Measurements from ENCODE around the gene HPCAL1.

HPCAL1 gene

DNA sequence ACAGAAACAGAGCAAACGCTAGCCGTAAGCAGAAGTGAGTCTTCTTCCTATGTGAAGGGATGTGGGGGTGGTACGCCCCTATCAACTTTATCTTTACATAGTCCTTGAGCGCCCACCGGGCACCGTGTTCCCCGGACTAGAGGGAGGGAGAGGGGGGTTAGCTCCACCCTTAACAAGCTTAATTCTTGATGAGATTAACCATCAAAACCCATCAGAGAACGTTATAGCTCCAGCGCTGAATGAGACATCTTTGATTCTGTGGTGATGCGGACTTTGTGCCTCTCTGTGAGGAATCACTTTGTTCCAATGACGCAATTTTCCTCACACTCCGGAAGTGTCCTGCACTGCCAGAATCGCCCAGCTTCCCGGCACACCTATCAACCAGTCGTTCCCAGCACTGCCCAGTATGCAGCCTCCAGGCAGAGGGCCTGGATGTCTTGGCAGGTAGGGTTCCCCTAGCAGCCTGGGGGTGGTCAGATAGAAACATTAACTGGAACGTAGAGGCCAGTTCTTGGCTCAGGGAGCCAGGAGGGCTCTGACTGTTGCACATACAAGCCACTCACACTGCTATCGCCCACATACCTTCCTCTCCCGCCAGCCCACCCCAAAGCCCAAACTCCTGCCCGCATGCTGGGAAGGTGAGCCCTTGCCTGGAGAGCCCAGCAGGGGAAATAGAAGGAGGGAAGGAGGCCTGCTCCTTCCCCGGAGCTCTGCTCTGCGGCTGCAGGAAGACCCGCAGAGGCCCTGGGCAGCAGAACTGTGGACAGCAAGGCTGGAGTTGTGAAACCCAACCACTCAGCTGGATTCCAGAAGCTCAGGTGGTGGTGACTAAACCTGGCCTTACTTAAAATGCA lies 147.4 kb downstream of the HPCAL1 start:
- ChIA-PET CTCF (interaction anchor here (0.6 kb wide), 1 partner anchor 210 kb away, joined by 3 read pairs; no protein-coding TSS in a partner anchor), POLR2A (ENCODE audit: low non-redundant PET) (no interaction called here)
- TF ChIP-seq, protein P1, sequence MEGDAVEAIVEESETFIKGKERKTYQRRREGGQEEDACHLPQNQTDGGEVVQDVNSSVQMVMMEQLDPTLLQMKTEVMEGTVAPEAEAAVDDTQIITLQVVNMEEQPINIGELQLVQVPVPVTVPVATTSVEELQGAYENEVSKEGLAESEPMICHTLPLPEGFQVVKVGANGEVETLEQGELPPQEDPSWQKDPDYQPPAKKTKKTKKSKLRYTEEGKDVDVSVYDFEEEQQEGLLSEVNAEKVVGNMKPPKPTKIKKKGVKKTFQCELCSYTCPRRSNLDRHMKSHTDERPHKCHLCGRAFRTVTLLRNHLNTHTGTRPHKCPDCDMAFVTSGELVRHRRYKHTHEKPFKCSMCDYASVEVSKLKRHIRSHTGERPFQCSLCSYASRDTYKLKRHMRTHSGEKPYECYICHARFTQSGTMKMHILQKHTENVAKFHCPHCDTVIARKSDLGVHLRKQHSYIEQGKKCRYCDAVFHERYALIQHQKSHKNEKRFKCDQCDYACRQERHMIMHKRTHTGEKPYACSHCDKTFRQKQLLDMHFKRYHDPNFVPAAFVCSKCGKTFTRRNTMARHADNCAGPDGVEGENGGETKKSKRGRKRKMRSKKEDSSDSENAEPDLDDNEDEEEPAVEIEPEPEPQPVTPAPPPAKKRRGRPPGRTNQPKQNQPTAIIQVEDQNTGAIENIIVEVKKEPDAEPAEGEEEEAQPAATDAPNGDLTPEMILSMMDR (conservative IDR thresholded peaks at IDR 0.05; ENCODE audit: low read depth), result no peak
- DNase-seq (ENCODE audit: low spot score), result no peak
- H3K27ac ChIP-seq, result peak overlapping the region; percentile 96

DNA sequence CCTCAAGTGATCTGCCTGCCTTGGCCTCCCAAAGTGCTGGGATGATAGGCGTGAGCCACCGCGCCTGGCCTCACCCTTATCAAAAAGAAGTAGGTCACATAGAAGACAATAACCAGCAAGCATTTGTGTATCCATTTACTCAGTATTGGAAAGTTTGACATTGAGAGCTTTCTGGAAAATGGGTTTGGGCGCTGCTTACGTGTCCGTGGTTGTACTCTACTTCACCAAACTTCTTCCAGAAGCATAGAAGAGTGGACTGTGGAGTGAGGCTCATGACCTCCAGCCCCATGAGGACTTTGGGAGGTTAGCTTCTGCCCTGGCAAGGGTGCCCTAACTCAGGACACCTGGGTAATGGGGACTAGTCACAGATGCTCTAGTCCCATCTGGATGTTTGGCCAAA lies 149.1 kb downstream of the HPCAL1 start:
- DNase-seq (ENCODE audit: low spot score), result no peak
- ChIA-PET CTCF (interaction anchor here (0.6 to 1.2 kb wide), 3 partner anchors 17 to 1312 kb away, joined by 3 to 4 read pairs (median 3); no protein-coding TSS in a partner anchor), POLR2A (ENCODE audit: low non-redundant PET) (interaction anchor here (0.6 to 0.7 kb wide), 2 partner anchors 72 to 154 kb away, joined by 3 to 5 read pairs; no protein-coding TSS in a partner anchor)
- H3K27ac ChIP-seq, result peak overlapping the region; percentile 96
- TF ChIP-seq, protein P1 (conservative IDR thresholded peaks at IDR 0.05; ENCODE audit: low read depth), result no peak

GRCh38 chr2:10452312-10452711 lies 149.6 kb downstream of the HPCAL1 start:
- ChIA-PET POLR2A (ENCODE audit: low non-redundant PET) (interaction anchor here (0.6 to 0.7 kb wide), 2 partner anchors 71 to 155 kb away, joined by 3 to 5 read pairs; no protein-coding TSS in a partner anchor), CTCF (interaction anchor here (1.2 kb wide), 1 partner anchor 17 kb away, joined by 3 read pairs; no protein-coding TSS in a partner anchor)
- TF ChIP-seq, protein P1 (conservative IDR thresholded peaks at IDR 0.05; ENCODE audit: low read depth), result no peak
- peak overlapping the region; percentile 96 for H3K27ac ChIP-seq
- DNase-seq (ENCODE audit: low spot score), result peak; percentile 92

DNA sequence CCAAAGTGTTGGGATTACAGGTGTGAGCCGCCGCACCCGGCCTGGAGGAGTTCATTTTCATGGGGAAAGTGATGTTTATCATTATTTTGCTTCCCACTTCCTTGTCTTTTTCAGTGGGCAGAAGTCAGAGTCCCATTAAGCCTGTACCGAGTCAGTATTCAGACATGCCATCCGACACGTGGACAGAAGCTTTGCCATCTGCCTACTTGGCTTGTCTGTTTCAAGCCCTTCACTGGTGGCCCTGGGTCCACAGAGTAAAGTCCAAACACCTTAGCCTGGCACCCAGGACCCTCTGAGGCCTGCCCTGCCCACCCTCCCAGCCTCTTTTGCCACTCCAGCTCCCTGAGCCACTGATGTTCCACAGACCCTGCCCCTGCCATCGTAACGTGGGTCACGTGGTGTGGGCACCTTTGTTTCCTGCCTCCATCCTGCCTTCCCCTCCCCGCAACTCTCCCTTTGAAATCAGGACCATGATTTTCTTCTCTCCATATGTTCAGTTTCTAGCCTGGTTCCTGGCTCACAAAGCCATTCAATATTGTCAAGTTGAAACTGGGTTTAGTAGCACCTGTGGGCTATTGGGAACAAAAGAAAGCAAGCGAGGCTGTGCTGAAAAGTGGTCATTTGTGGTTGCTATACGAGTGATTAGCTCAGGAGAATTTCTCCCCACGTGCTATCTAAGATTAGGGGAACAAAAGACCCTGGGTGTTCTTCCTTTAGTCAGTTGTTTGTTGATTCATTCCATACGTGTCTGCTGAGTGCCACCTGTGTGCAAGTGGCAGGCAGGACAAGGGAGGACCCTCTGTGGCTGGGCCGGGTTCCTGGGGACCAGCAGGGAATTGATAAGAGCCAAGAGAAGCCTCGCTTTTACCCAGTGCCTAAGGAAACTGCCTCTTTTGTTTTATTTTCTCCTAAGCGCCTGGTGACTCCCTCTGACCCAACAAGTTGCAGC lies 150.5 kb downstream of the HPCAL1 start:
- ChIA-PET CTCF (interaction anchor here (1.2 kb wide), 1 partner anchor 18 kb away, joined by 3 read pairs; no protein-coding TSS in a partner anchor), POLR2A (ENCODE audit: low non-redundant PET) (no interaction called here)
- DNase-seq (ENCODE audit: low spot score), result no peak
- H3K27ac ChIP-seq, result peak overlapping the region; percentile 96
- TF ChIP-seq, protein P1 (conservative IDR thresholded peaks at IDR 0.05; ENCODE audit: low read depth), result no peak

DNA sequence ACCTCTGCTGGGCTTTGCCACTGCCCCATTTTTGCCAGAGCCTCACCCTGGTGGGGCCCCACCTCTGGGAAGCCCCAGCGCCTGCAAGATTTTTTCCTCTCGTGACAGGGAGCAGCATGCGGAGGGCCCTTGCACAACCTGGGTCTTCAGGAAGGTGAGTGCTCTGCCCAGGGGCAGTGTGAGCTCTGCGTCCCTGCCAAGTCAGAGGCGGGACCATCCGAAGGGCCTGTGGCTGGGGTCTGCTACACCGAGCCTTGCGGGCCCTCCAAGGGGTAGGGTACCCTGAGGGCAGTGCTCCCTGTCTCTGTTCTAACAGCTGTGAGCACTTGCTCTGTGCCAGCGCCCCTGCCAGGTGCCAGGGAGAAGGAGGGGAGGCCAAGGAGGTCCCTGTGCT lies 151.2 kb downstream of the HPCAL1 start:
- CTCF ChIA-PET, result interaction anchor here (0.6 kb wide), 1 partner anchor 85 kb away, joined by 3 read pairs; no protein-coding TSS in a partner anchor
- H3K27ac ChIP-seq, result peak overlapping the region; percentile 96

More for the DNA sequence above, 151.2 kb downstream of the HPCAL1 start:
- TF ChIP-seq, protein P1 (conservative IDR thresholded peaks at IDR 0.05; ENCODE audit: low read depth), result no peak
- DNase-seq (ENCODE audit: low spot score), result no peak
- POLR2A ChIA-PET (ENCODE audit: low non-redundant PET), result no interaction called here
